NOMO-1 (cell line): ENCODE data around the gene MYH6.
"Not testable (repeated sequence)": the region's sequence is repeated elsewhere in the genome, so short reads cannot be mapped to it uniquely, and the experiment has no call there.

Source experiments
- DNase-seq, 2 experiments: peaks; one replicate each; lab custom pipeline; 2025; ENCODE audit not compliant: unreplicated experiment in 2 of 2; lab: John Stamatoyannopoulos, UW

The MYH6 gene

GRCh38 chr14:23436327-23437132 lies 28.5 kb upstream of the MYH6 start:
- no peak for DNase-seq

- no peak for DNase-seq
Observed at GRCh38 chr14:23435543-23436326, 27.7 kb upstream of the MYH6 start, which contains the start of gene MYH7. Gene MYH7 (minus strand): TSS chr14:23435660. CDS start chr14:23433732, 1,928 bp downstream.

GRCh38 chr14:23434488-23435222 lies 26.6 kb upstream of the MYH6 start:
- DNase-seq: no peak

- no peak for DNase-seq
Observed at GRCh38 chr14:23433457-23433856, 25.4 kb upstream of the MYH6 start.

- no peak for DNase-seq
Observed at GRCh38 chr14:23432946-23433345, 24.9 kb upstream of the MYH6 start.

GRCh38 chr14:23432102-23432925 lies 24.2 kb upstream of the MYH6 start:
- no peak for DNase-seq

- no peak for DNase-seq
Observed at GRCh38 chr14:23431486-23431885, 23.4 kb upstream of the MYH6 start.

GRCh38 chr14:23430723-23431085 lies 22.6 kb upstream of the MYH6 start:
- DNase-seq: no peak

GRCh38 chr14:23430016-23430722 lies 22.1 kb upstream of the MYH6 start:
- no peak for DNase-seq

- no peak for DNase-seq
Observed at GRCh38 chr14:23428686-23429495, 20.8 kb upstream of the MYH6 start.

- DNase-seq: not testable (repeated sequence)
Observed at GRCh38 chr14:23425798-23426197, 17.7 kb upstream of the MYH6 start.

GRCh38 chr14:23425169-23425568 lies 17.1 kb upstream of the MYH6 start:
- DNase-seq: no peak

GRCh38 chr14:23423657-23424056 lies 15.6 kb upstream of the MYH6 start:
- DNase-seq: no peak

GRCh38 chr14:23421594-23421993 lies 13.5 kb upstream of the MYH6 start:
- no peak for DNase-seq

- not testable (repeated sequence) for DNase-seq
Observed at GRCh38 chr14:23419646-23420045, 11.6 kb upstream of the MYH6 start.

- DNase-seq: no peak
Observed at GRCh38 chr14:23418021-23418420, 9.9 kb upstream of the MYH6 start.

GRCh38 chr14:23417269-23417668 lies 9.2 kb upstream of the MYH6 start:
- not testable (repeated sequence) for DNase-seq

- DNase-seq: no peak
Observed at GRCh38 chr14:23416801-23417200, 8.7 kb upstream of the MYH6 start.
